ENCODE measurements around the gene PKN1.

The PKN1 gene

DNA sequence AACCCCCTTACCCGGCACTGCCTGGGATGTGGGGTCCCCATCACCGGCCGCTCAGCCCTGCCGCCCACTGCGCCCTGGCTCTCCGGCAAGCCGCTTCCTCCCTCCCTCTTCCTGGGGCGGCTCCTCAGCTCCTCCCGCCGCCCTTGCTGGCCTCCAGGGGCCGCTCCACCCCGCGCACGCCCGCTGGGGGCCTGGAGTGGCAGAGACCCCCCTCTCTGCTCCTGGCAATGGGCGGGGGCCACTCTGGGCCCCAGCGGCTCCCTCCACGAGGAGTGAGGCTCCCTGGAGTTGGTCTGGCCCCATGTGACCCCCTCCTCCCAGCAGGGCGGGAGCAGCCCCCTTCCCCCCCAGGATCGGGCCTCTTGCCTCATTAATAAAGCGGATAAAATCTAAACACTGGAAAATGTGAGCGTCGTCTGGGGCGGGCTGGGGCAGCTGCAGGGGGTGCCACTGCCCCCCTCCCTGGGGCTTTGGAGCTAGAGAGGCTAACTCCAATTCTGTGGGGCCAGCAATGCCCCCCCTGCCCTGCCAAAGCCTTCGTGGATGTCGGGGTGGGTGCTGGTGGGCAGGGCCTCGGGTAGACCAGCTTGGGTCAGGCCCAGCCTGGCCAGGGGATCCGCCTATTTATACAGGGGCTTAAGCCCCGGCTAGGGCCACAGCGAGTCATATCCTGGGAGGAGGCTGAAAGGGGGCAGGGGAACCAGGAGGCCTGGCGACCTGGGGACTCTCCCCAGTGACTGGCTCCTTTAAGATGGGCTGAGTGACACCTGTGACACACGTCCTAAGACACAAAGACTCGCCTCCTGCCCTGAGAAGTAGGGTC, 42.4 kb downstream of the PKN1 start, which contains the start of gene PTGER1:
TSS of gene PTGER1 (minus strand) at position 104 of the 823 bp plus-strand sequence. CDS start 1,034 bp downstream, outside the sequence.
- H3K4me3 ChIP-seq (ENCODE audit: low read length), result no peak within 1 kb of the TSS

DNA sequence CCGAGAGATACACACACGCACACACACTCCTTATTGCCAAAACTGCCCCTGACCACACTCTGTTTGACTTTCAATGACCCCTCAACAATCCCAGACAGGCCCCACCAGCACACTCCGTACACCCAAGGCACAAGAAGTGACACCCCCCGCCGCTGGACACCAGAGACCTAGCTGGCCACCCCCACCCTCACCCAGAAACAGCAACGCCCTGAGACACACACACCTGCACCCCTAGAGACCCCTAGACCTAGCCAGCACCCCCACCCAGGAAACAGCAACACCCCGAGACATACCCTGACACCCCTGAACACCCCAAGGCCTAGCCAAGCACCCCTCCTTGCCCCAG, 43.2 kb downstream of the PKN1 start:
- Histone ChIP-seq H3K9ac (ENCODE audit: low read length) (no peak overlapping the region), H3K36me3 (ENCODE audit: control insufficient read depth, insufficient read depth, low read length) (no peaks in the 10 kb centered on the region), H3K23ac (ENCODE audit: low read length) (no peak overlapping the region), H3K4me3 (ENCODE audit: low read length) (no peak overlapping the region), H3K56ac (ENCODE audit: low read length) (peak overlapping the region; percentile 15), H4K5ac (ENCODE audit: low read length) (no peak overlapping the region), H3K4me2 (ENCODE audit: low read length) (no peak overlapping the region), H2BK5ac (ENCODE audit: low read length) (no peak overlapping the region), H3K79me2 (ENCODE audit: control insufficient read depth, insufficient read depth, low read length) (no peaks in the 10 kb centered on the region), H2BK120ac (ENCODE audit: low read depth, low read length) (no peak overlapping the region), H2AK5ac (ENCODE audit: low read length) (no peak overlapping the region), H3K18ac (ENCODE audit: low read length) (no peak overlapping the region), H3K4ac (ENCODE audit: low read depth, low read length) (no peak overlapping the region), H2BK15ac (replicated peaks; ENCODE audit: low read depth) (no peak overlapping the region), H3K27ac (ENCODE audit: low read depth, low read length) (no peak overlapping the region), H3K79me1 (ENCODE audit: low read length) (no peaks in the 10 kb centered on the region), H3K4me1 (ENCODE audit: control insufficient read depth, low read depth, low read length) (peaks cover 2% of the 10 kb centered on the region), H4K8ac (ENCODE audit: low read depth, low read length) (no peak overlapping the region), H3K27me3 (ENCODE audit: insufficient read depth, low read length, poor library complexity) (no peaks in the 10 kb centered on the region)
- DNase-seq, result no peak
- WGBS (ENCODE audit: extremely low coverage, insufficient coverage, low lambda C conversion rate), result no CpG with 5 or more reads among the region's 7 CpGs

More for the DNA sequence above, 42.4 kb downstream of the PKN1 start, which contains the start of gene PTGER1:
- no peaks in the 10 kb centered on the region for H3K36me3 ChIP-seq (ENCODE audit: control insufficient read depth, insufficient read depth, low read length)
- no peak within 1 kb of the TSS for H4K5ac ChIP-seq (ENCODE audit: low read length)
- peak within 1 kb of the TSS; percentile 64 for H3K56ac ChIP-seq (ENCODE audit: low read length)
- H3K23ac ChIP-seq (ENCODE audit: low read length), result peak within 1 kb of the TSS; percentile 9
- no peaks in the 10 kb centered on the region for H3K79me2 ChIP-seq (ENCODE audit: control insufficient read depth, insufficient read depth, low read length)
- H2BK120ac ChIP-seq (ENCODE audit: low read depth, low read length), result no peak within 1 kb of the TSS
- H3K27me3 ChIP-seq (ENCODE audit: insufficient read depth, low read length, poor library complexity), result no peaks in the 10 kb centered on the region
- peak within 1 kb of the TSS; percentile 29 for H3K9ac ChIP-seq (ENCODE audit: low read length)
- H3K27ac ChIP-seq (ENCODE audit: low read depth, low read length), result no peak within 1 kb of the TSS
- H3K79me1 ChIP-seq (ENCODE audit: low read length), result no peaks in the 10 kb centered on the region
- H2AK5ac ChIP-seq (ENCODE audit: low read length), result no peak within 1 kb of the TSS
- H2BK5ac ChIP-seq (ENCODE audit: low read length), result no peak within 1 kb of the TSS
- H2BK15ac ChIP-seq (replicated peaks; ENCODE audit: low read depth), result no peak within 1 kb of the TSS
- H3K4ac ChIP-seq (ENCODE audit: low read depth, low read length), result no peak within 1 kb of the TSS
- WGBS (ENCODE audit: extremely low coverage, insufficient coverage, low lambda C conversion rate), result no CpG with 5 or more reads among the region's 33 CpGs
- peak; percentile 58 for DNase-seq
- H3K18ac ChIP-seq (ENCODE audit: low read length), result peak within 1 kb of the TSS; percentile 14
- no peak within 1 kb of the TSS for H3K4me2 ChIP-seq (ENCODE audit: low read length)
- peaks cover 2% of the 10 kb centered on the region for H3K4me1 ChIP-seq (ENCODE audit: control insufficient read depth, low read depth, low read length)
- H4K8ac ChIP-seq (ENCODE audit: low read depth, low read length), result no peak within 1 kb of the TSS

DNA sequence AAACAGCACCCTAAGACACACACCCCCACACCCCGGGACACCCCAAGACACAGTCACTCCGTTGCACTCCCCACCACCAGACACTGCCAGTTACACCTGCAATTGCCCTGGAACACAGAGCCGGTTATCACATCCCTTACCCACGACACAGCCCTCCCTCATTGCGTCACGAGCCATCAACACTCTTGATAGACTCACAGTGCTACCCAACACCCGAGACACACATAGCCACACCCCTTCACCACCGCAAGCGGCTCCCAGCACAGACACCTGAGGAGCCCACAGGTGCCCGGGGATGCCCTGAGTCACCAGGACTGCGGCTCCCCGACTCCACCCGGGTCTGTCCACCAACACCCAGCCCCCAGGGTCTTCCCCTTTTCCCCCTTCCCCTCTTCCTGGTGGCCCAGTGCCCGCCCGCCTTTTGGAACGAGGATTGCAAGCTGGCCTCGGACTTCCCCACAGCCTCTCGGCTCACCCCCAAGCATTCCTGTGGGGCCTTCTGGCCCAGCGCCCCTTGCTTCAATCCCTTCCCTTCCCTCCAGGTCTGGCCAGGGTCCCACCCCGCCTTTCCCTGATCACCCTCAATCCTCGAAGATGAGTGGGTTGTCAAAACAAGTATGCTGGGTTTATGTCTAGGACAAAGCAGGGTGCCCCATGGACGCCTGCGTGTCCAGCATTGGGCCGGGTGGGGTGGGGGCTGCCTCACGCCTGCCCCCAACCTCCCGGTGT, 43.7 kb downstream of the PKN1 start:
- no peak overlapping the region for H2AK5ac ChIP-seq (ENCODE audit: low read length)
- DNase-seq, result peak; percentile 64
- H2BK120ac ChIP-seq (ENCODE audit: low read depth, low read length), result no peak overlapping the region
- H3K4ac ChIP-seq (ENCODE audit: low read depth, low read length), result no peak overlapping the region
- H3K36me3 ChIP-seq (ENCODE audit: control insufficient read depth, insufficient read depth, low read length), result no peaks in the 10 kb centered on the region
- H3K23ac ChIP-seq (ENCODE audit: low read length), result no peak overlapping the region
- no peak overlapping the region for H2BK5ac ChIP-seq (ENCODE audit: low read length)
- H3K27ac ChIP-seq (ENCODE audit: low read depth, low read length), result no peak overlapping the region
- no peak overlapping the region for H3K4me3 ChIP-seq (ENCODE audit: low read length)
- peaks cover 2% of the 10 kb centered on the region for H3K4me1 ChIP-seq (ENCODE audit: control insufficient read depth, low read depth, low read length)
- H2BK15ac ChIP-seq (replicated peaks; ENCODE audit: low read depth), result no peak overlapping the region
- peak overlapping the region; percentile 15 for H3K56ac ChIP-seq (ENCODE audit: low read length)
- no peak overlapping the region for H3K9ac ChIP-seq (ENCODE audit: low read length)
- H3K4me2 ChIP-seq (ENCODE audit: low read length), result no peak overlapping the region
- H3K79me1 ChIP-seq (ENCODE audit: low read length), result no peaks in the 10 kb centered on the region
- H3K18ac ChIP-seq (ENCODE audit: low read length), result no peak overlapping the region
- no peak overlapping the region for H4K8ac ChIP-seq (ENCODE audit: low read depth, low read length)
- no peaks in the 10 kb centered on the region for H3K27me3 ChIP-seq (ENCODE audit: insufficient read depth, low read length, poor library complexity)
- no CpG with 5 or more reads among the region's 26 CpGs for WGBS (ENCODE audit: extremely low coverage, insufficient coverage, low lambda C conversion rate)
- no peaks in the 10 kb centered on the region for H3K79me2 ChIP-seq (ENCODE audit: control insufficient read depth, insufficient read depth, low read length)
- no peak overlapping the region for H4K5ac ChIP-seq (ENCODE audit: low read length)

DNA sequence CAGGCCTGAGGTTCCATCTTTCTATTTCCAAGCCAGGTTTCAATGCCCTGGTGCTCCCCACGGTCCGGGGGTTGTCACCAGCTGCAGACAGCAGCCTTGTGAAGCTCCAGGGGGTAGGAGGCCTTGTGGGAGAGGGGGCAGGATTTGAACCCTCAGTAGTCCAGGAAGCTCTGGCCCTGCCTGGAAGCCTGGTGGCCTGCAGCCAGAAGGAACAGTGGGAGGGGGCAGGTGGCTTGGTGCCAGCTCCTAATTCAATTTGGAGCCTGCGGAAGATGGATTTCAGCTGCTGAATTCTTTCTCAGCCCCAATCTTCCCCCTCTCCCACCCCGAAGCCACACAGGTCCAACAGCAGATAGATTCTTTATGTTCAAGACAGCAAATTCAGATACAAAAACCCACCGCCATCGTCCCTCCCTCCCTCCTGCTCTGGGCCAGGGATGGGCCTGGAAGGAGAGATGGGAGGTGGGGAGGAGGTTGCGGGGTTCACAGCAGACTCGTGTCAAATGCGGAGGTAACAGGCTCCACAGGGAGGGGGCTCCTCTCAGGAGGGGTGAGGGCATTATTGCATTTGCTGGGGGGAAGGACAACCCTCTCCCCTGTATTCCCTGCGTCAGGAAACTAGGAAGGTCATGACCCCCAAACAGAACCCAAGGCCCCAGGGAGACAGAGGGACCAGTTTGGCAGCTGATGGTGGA, 44.5 kb downstream of the PKN1 start:
- no peak overlapping the region for H3K9ac ChIP-seq (ENCODE audit: low read length)
- no peak overlapping the region for H2BK5ac ChIP-seq (ENCODE audit: low read length)
- H3K79me1 ChIP-seq (ENCODE audit: low read length), result no peaks in the 10 kb centered on the region
- no peak overlapping the region for H2BK15ac ChIP-seq (replicated peaks; ENCODE audit: low read depth)
- no CpG with 5 or more reads among the region's 10 CpGs for WGBS (ENCODE audit: extremely low coverage, insufficient coverage, low lambda C conversion rate)
- H3K4ac ChIP-seq (ENCODE audit: low read depth, low read length), result no peak overlapping the region
- H2AK5ac ChIP-seq (ENCODE audit: low read length), result no peak overlapping the region
- H3K4me1 ChIP-seq (ENCODE audit: control insufficient read depth, low read depth, low read length), result peaks cover 2% of the 10 kb centered on the region
- H4K8ac ChIP-seq (ENCODE audit: low read depth, low read length), result no peak overlapping the region
- H3K23ac ChIP-seq (ENCODE audit: low read length), result no peak overlapping the region
- no peak overlapping the region for H3K4me3 ChIP-seq (ENCODE audit: low read length)
- H3K4me2 ChIP-seq (ENCODE audit: low read length), result no peak overlapping the region
- H3K27me3 ChIP-seq (ENCODE audit: insufficient read depth, low read length, poor library complexity), result no peaks in the 10 kb centered on the region
- DNase-seq, result no peak
- H3K79me2 ChIP-seq (ENCODE audit: control insufficient read depth, insufficient read depth, low read length), result no peaks in the 10 kb centered on the region
- H2BK120ac ChIP-seq (ENCODE audit: low read depth, low read length), result no peak overlapping the region
- H3K18ac ChIP-seq (ENCODE audit: low read length), result no peak overlapping the region
- no peak overlapping the region for H3K56ac ChIP-seq (ENCODE audit: low read length)
- no peak overlapping the region for H4K5ac ChIP-seq (ENCODE audit: low read length)
- no peak overlapping the region for H3K27ac ChIP-seq (ENCODE audit: low read depth, low read length)
- no peaks in the 10 kb centered on the region for H3K36me3 ChIP-seq (ENCODE audit: control insufficient read depth, insufficient read depth, low read length)

DNA sequence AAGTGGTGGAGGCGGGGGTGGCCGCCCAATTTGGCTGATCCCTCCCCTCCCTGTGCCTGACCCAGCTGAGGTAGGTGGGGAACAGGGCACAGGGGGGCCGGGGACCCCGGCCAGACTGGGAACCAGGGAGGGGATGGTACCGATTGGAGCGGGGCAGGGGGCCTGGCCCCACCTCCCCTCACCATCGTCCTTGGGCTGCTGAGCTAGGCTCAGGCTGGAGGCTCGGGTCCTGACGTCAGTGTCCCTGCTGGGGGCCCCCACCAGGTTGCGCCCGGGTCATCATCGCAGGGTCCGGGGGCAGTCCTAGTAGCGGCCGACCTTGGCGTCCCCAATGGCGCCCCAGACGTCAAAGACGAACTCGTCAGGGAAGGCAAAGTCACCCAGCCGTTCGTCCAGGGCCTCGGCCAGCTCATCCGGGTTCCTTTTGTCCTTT, 45.0 kb downstream of the PKN1 start:
- Histone ChIP-seq H3K27ac (ENCODE audit: low read depth, low read length) (no peak overlapping the region), H2AK5ac (ENCODE audit: low read length) (no peak overlapping the region), H3K18ac (ENCODE audit: low read length) (no peak overlapping the region), H3K79me2 (ENCODE audit: control insufficient read depth, insufficient read depth, low read length) (no peaks in the 10 kb centered on the region), H3K36me3 (ENCODE audit: control insufficient read depth, insufficient read depth, low read length) (no peaks in the 10 kb centered on the region), H4K5ac (ENCODE audit: low read length) (no peak overlapping the region), H3K27me3 (ENCODE audit: insufficient read depth, low read length, poor library complexity) (no peaks in the 10 kb centered on the region), H3K4me1 (ENCODE audit: control insufficient read depth, low read depth, low read length) (peaks cover 2% of the 10 kb centered on the region), H3K9ac (ENCODE audit: low read length) (no peak overlapping the region), H3K79me1 (ENCODE audit: low read length) (no peaks in the 10 kb centered on the region), H3K56ac (ENCODE audit: low read length) (no peak overlapping the region), H2BK120ac (ENCODE audit: low read depth, low read length) (no peak overlapping the region), H3K4ac (ENCODE audit: low read depth, low read length) (no peak overlapping the region), H2BK15ac (replicated peaks; ENCODE audit: low read depth) (no peak overlapping the region), H3K4me3 (ENCODE audit: low read length) (no peak overlapping the region), H3K23ac (ENCODE audit: low read length) (no peak overlapping the region), H4K8ac (ENCODE audit: low read depth, low read length) (no peak overlapping the region), H3K4me2 (ENCODE audit: low read length) (no peak overlapping the region), H2BK5ac (ENCODE audit: low read length) (no peak overlapping the region)
- WGBS (ENCODE audit: extremely low coverage, insufficient coverage, low lambda C conversion rate), result no CpG with 5 or more reads among the region's 24 CpGs
- DNase-seq, result no peak

Data from mesendoderm (in vitro differentiated cells).